ENCODE results near the gene TRIM26. TPM values are rescaled to one million over a fixed set of nuclear protein-coding genes. Genes with fewer than 3 reads are reported as not detected.

TRIM26 gene
- total and polyA plus RNA-seq, 2 of the 8 experiments (the other 6 are each of a cell fraction or from before 2014, with no cell fraction given): 21.5 to 32.3 TPM

GRCh38 chr6:30213957-30214656 is 901 bp upstream of the TRIM26 start (continued):
- no peak for TF ChIP-seq CHD7 (IDR thresholded peaks at IDR 0.05; ENCODE audit: insufficient replicate concordance, low read length)
- TF ChIP-seq EP300 (IDR thresholded peaks at IDR 0.05; ENCODE audit: borderline replicate concordance in 1 of 2, low read depth in 2 of 2, low read length in 2 of 2): no peak; a peak in 1 of 3 replicates
- peak; percentile 39; the same call in 1 of the 2 replicates for TF ChIP-seq PHF8 (conservative IDR thresholded peaks at IDR 0.05; ENCODE audit: low read depth, low read length)
- TF ChIP-seq CREB1 (IDR thresholded peaks at IDR 0.05): peak; percentile 64; the same call in 1 of the 2 replicates
- TF ChIP-seq TBP (IDR thresholded peaks at IDR 0.05; ENCODE audit: low read depth, low read length): 0 out of 2 replicates have a peak, but pooled peaks have one; percentile 17
- no peak for TF ChIP-seq EZH2 (IDR thresholded peaks at IDR 0.05; ENCODE audit: low read depth, low read length, severe bottlenecking)
- TF ChIP-seq CEBPB (IDR thresholded peaks at IDR 0.05; ENCODE audit: low read depth, low read length): no peak
- TF ChIP-seq BACH1 (IDR thresholded peaks at IDR 0.05; ENCODE audit: low read length): no peak
- TF ChIP-seq ASH2L (IDR thresholded peaks at IDR 0.05; ENCODE audit: low read length): no peak
